ENCODE results near the gene FAM210A. TPM values are rescaled to one million over a fixed set of nuclear protein-coding genes. Genes with fewer than 3 reads are reported as not detected.

The FAM210A gene
- polyA plus RNA-seq, 3 donors, result 19.6 to 21.8 (median 20.6) TPM

GRCh38 chr18:13660510-13660909 lies 65.8 kb downstream of the FAM210A start:
- no peak for DNase-seq (ENCODE audit: extremely low read depth in 1 of 11, low read depth in 9 of 11, low spot score in 4 of 11)

GRCh38 chr18:13658436-13659204 lies 67.7 kb downstream of the FAM210A start:
- no peak for DNase-seq (ENCODE audit: extremely low read depth in 1 of 11, low read depth in 9 of 11, low spot score in 4 of 11)

- DNase-seq (ENCODE audit: extremely low read depth in 1 of 11, low read depth in 9 of 11, low spot score in 4 of 11), result no peak
Measured at GRCh38 chr18:13657974-13658373, 68.4 kb downstream of the FAM210A start.

GRCh38 chr18:13653746-13654433 lies 72.5 kb downstream of the FAM210A start:
- no peak for DNase-seq (ENCODE audit: extremely low read depth in 1 of 11, low read depth in 9 of 11, low spot score in 4 of 11)

GRCh38 chr18:13649397-13650390 lies 76.7 kb downstream of the FAM210A start:
- DNase-seq (ENCODE audit: extremely low read depth in 1 of 11, low read depth in 9 of 11, low spot score in 4 of 11), result no peak

GRCh38 chr18:13647761-13648160 lies 78.6 kb downstream of the FAM210A start:
- no peak for DNase-seq (ENCODE audit: extremely low read depth in 1 of 11, low read depth in 9 of 11, low spot score in 4 of 11)

GRCh38 chr18:13646633-13647032 lies 79.7 kb downstream of the FAM210A start:
- no peak for DNase-seq (ENCODE audit: extremely low read depth in 1 of 11, low read depth in 9 of 11, low spot score in 4 of 11)

GRCh38 chr18:13645093-13645492 lies 81.3 kb downstream of the FAM210A start:
- no peak for DNase-seq (ENCODE audit: extremely low read depth in 1 of 11, low read depth in 9 of 11, low spot score in 4 of 11)

- no peak for DNase-seq (ENCODE audit: extremely low read depth in 1 of 11, low read depth in 9 of 11, low spot score in 4 of 11)
Measured at GRCh38 chr18:13643261-13643751, 83.1 kb downstream of the FAM210A start.

- DNase-seq (ENCODE audit: extremely low read depth in 1 of 11, low read depth in 9 of 11, low spot score in 4 of 11), result no peak
Measured at GRCh38 chr18:13642440-13642827, 83.9 kb downstream of the FAM210A start.

GRCh38 chr18:13641551-13642439 lies 84.6 kb downstream of the FAM210A start:
- peak in 8 of 11 donors; percentile 36 to 64 (median 52) for DNase-seq (ENCODE audit: extremely low read depth in 1 of 11, low read depth in 9 of 11, low spot score in 4 of 11)

GRCh38 chr18:13640266-13640860 lies 86.0 kb downstream of the FAM210A start:
- no peak for DNase-seq (ENCODE audit: extremely low read depth in 1 of 11, low read depth in 9 of 11, low spot score in 4 of 11)

GRCh38 chr18:13638719-13639595 lies 87.4 kb downstream of the FAM210A start:
- DNase-seq (ENCODE audit: extremely low read depth in 1 of 11, low read depth in 9 of 11, low spot score in 4 of 11), result no peak

- no peak for DNase-seq (ENCODE audit: extremely low read depth in 1 of 11, low read depth in 9 of 11, low spot score in 4 of 11)
Measured at GRCh38 chr18:13635046-13635445, 91.3 kb downstream of the FAM210A start.

- DNase-seq (ENCODE audit: extremely low read depth in 1 of 11, low read depth in 9 of 11, low spot score in 4 of 11), result no peak
Measured at GRCh38 chr18:13633700-13634099, 92.7 kb downstream of the FAM210A start.

GRCh38 chr18:13630716-13631268 lies 95.6 kb downstream of the FAM210A start:
- no peak for DNase-seq (ENCODE audit: extremely low read depth in 1 of 11, low read depth in 9 of 11, low spot score in 4 of 11)

Data from renal cortex interstitium (tissue), 11 donors.